PC-3 (cell line): ENCODE data around the gene SYDE2.

Experiments used
- CTCF ChIP-seq: fragments of 300-600 bp; sonication (generic); conservative IDR thresholded peaks from 2 replicates; pipeline ENCODE4 v1.5.1; 2017; ENCODE audit warnings: antibody characterized with exemption, low read depth, mild to moderate bottlenecking, low read length
- EZH2 ChIP-seq: fragments of 300-600 bp; sonication (generic); IDR thresholded peaks from one replicate; pipeline ENCODE4 v1.6.1; 2017; ENCODE audit warnings: antibody characterized with exemption, mild to moderate bottlenecking, low read length; ENCODE audit not compliant: unreplicated experiment
- EZH2phosphoT487 ChIP-seq: fragments of 300-600 bp; sonication (generic); IDR thresholded peaks from 2 replicates; pipeline ENCODE4 v1.6.1; 2018; ENCODE audit warnings: mild to moderate bottlenecking, antibody characterized with exemption, low read length, borderline replicate concordance

- TF ChIP-seq CTCF (no peak), EZH2 (no peak), EZH2phosphoT487 (no peak)
These were observed 31.9 kb downstream of the SYDE2 start for GRCh38 chr1:85168884-85169283.
